Mesenchymal stem cell (in vitro differentiated cells and primary cell): ENCODE measurements around the gene MYO10.

ENCODE experiments used
- DNase-seq: peaks from one replicate; pipeline ENCODE4 v3.0.0-alpha.2; 2013
- H2AFZ ChIP-seq: one replicate; pipeline ENCODE4 v1.6.1; 2013; ENCODE audit warnings: low read depth, mild to moderate bottlenecking, control low read depth, inconsistent platforms, low read length, moderate library complexity
- H2AK5ac ChIP-seq: 2 replicates; pipeline ENCODE4 v1.6.1; 2013; ENCODE audit warnings: low read length, moderate library complexity, mild to moderate bottlenecking, inconsistent platforms; ENCODE audit not compliant: severe bottlenecking
- H2BK120ac ChIP-seq: one replicate; pipeline ENCODE4 v1.6.1; 2013; ENCODE audit warnings: low read depth, mild to moderate bottlenecking, inconsistent platforms, low read length, moderate library complexity
- H2BK12ac ChIP-seq, 2 experiments: one replicate each; pipeline ENCODE4 v1.6.1; 2013; ENCODE audit warnings: inconsistent platforms in 2 of 2, low read length in 2 of 2, mild to moderate bottlenecking in 2 of 2, moderate library complexity in 2 of 2, control low read depth in 1 of 2
- H2BK15ac ChIP-seq: one replicate; pipeline ENCODE4 v1.6.1; 2013; ENCODE audit warnings: mild to moderate bottlenecking, low read depth, inconsistent platforms; ENCODE audit not compliant: poor library complexity, severe bottlenecking
- H2BK5ac ChIP-seq: 2 replicates; pipeline ENCODE4 v1.6.1; 2013; ENCODE audit warnings: low read depth, mild to moderate bottlenecking, low read length, control low read depth, inconsistent platforms; ENCODE audit not compliant: poor library complexity, severe bottlenecking
- H3K14ac ChIP-seq, 2 experiments: one replicate each; pipeline ENCODE4 v1.6.1; 2013; ENCODE audit warnings: inconsistent platforms in 2 of 2, low read length in 2 of 2, control low read depth in 1 of 2, mild to moderate bottlenecking in 1 of 2, moderate library complexity in 1 of 2
- H3K18ac ChIP-seq, 2 experiments: one replicate each; pipeline ENCODE4 v1.6.1; 2013; ENCODE audit warnings: inconsistent platforms in 2 of 2, low read length in 2 of 2, control low read depth in 1 of 2, low read depth in 1 of 2, mild to moderate bottlenecking in 1 of 2
- H3K23ac ChIP-seq, 2 experiments: one replicate each; pipeline ENCODE4 v1.6.1; 2013; ENCODE audit warnings: inconsistent platforms in 2 of 2, low read length in 2 of 2, mild to moderate bottlenecking in 2 of 2, moderate library complexity in 2 of 2, control low read depth in 1 of 2
- H3K27ac ChIP-seq: 2 replicates; pipeline ENCODE4 v1.5.1; 2013; ENCODE audit warnings: mild to moderate bottlenecking, moderate library complexity, low read length, control low read depth, inconsistent platforms; ENCODE audit not compliant: poor library complexity, severe bottlenecking
- H3K27me3 ChIP-seq, 2 experiments: 2 replicates each; pipeline versions ENCODE4 v1.6.1 to v1.7.0; 2013; ENCODE audit warnings: low read length in 2 of 2, mild to moderate bottlenecking in 2 of 2, moderate library complexity in 2 of 2, control low read depth in 1 of 2, inconsistent platforms in 1 of 2; ENCODE audit not compliant: control insufficient read depth in 1 of 2, insufficient read depth in 1 of 2
- H3K36me3 ChIP-seq, 2 experiments: 2 replicates each; pipeline versions ENCODE4 v1.6.1 to v1.7.0; 2013; ENCODE audit warnings: low read length in 2 of 2, control low read depth in 1 of 2, inconsistent platforms in 1 of 2, low read depth in 1 of 2, mild to moderate bottlenecking in 1 of 2; ENCODE audit not compliant: insufficient read depth in 2 of 2, control insufficient read depth in 1 of 2
- H3K4ac ChIP-seq, 2 experiments: one replicate each; pipeline ENCODE4 v1.6.1; 2013; ENCODE audit warnings: inconsistent platforms in 2 of 2, low read length in 2 of 2, mild to moderate bottlenecking in 2 of 2, moderate library complexity in 2 of 2, control low read depth in 1 of 2, low read depth in 1 of 2
- H3K4me1 ChIP-seq: 2 replicates; pipeline ENCODE4 v1.6.1; 2013; ENCODE audit warnings: low read depth, low read length, control low read depth; ENCODE audit not compliant: control insufficient read depth, insufficient read depth
- H3K4me2 ChIP-seq: 2 replicates; pipeline ENCODE4 v1.6.1; 2013; ENCODE audit warnings: low read length, mild to moderate bottlenecking, inconsistent platforms; ENCODE audit not compliant: poor library complexity, severe bottlenecking
- H3K4me3 ChIP-seq, 2 experiments: 2 replicates each; pipeline versions ENCODE4 v1.5.1 to v1.7.0; 2013; ENCODE audit warnings: low read length in 2 of 2, mild to moderate bottlenecking in 2 of 2, control low read depth in 1 of 2, low read depth in 1 of 2; ENCODE audit not compliant: insufficient read depth in 1 of 2
- H3K79me1 ChIP-seq: replicated peaks from 2 replicates; pipeline ENCODE4 v1.6.1; 2013; ENCODE audit warnings: mild to moderate bottlenecking, control low read depth, low read length, inconsistent platforms; ENCODE audit not compliant: poor library complexity, severe bottlenecking
- H3K9ac ChIP-seq: 2 replicates; pipeline ENCODE4 v1.7.0; 2013; ENCODE audit warnings: mild to moderate bottlenecking, low read length, moderate library complexity
- H3K9me3 ChIP-seq: 2 replicates; pipeline ENCODE4 v1.7.0; 2013; ENCODE audit warnings: mild to moderate bottlenecking, low read length; ENCODE audit not compliant: control insufficient read depth
- H4K8ac ChIP-seq: one replicate; pipeline ENCODE4 v1.6.1; 2013; ENCODE audit warnings: inconsistent platforms, mild to moderate bottlenecking, low read length, moderate library complexity
- H4K91ac ChIP-seq: one replicate; pipeline ENCODE4 v1.6.1; 2013; ENCODE audit warnings: mild to moderate bottlenecking, low read length, inconsistent platforms
- WGBS: methylation state at CpG from one replicate; pipeline ENCODE4 v1.1.7; 2013; ENCODE audit warnings: mixed read lengths; 5-methylcytosine and 5-hydroxymethylcytosine counted together

The MYO10 gene

DNA sequence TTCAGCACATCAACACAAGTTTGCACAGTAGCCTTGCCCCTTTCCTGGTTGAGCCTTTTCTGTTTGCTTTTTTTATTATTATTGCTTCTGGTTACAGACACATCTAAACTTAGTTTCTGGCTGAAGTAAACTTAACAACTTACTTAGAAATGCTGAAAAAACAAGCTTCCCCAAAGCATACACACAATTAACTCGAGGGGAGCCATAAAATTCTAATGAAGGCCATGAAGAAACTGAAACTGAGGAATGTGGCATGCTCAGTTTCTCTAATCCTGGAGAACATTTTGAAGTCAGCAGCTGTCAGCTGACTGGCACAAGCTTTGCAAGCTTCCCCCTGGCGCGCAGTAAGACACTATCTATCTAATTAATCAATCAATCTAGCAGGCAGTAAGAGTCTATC, 3.7 kb downstream of the MYO10 start:
- no peak overlapping the region for H3K23ac ChIP-seq
- peaks cover 0 to 9% of the 10 kb centered on the region in 2 experiments for H3K27me3 ChIP-seq
- no peak overlapping the region for H2AK5ac ChIP-seq
- no peak overlapping the region for H3K18ac ChIP-seq
- peaks cover 8% of the 10 kb centered on the region for H3K4me1 ChIP-seq
- no peak overlapping the region for H2AFZ ChIP-seq
- no peaks in the 10 kb centered on the region for H3K36me3 ChIP-seq
- no peak overlapping the region for H2BK15ac ChIP-seq
- WGBS: 54% methylated on average over 3 of the region's 3 CpGs
- H3K14ac ChIP-seq: no peak overlapping the region
- peaks cover 9% of the 10 kb centered on the region for H3K79me1 ChIP-seq
- no peak overlapping the region for H3K9ac ChIP-seq
- no peak overlapping the region for H3K4me2 ChIP-seq
- no peak overlapping the region for H2BK120ac ChIP-seq
- DNase-seq: no peak
- no peak overlapping the region for H2BK5ac ChIP-seq
- no peak overlapping the region for H3K4ac ChIP-seq
- no peaks in the 10 kb centered on the region for H3K9me3 ChIP-seq
- H4K91ac ChIP-seq: no peak overlapping the region
- no peak overlapping the region for H2BK12ac ChIP-seq
- no peak overlapping the region for H3K4me3 ChIP-seq
- no peak overlapping the region for H3K27ac ChIP-seq
- H4K8ac ChIP-seq: no peak overlapping the region

DNA sequence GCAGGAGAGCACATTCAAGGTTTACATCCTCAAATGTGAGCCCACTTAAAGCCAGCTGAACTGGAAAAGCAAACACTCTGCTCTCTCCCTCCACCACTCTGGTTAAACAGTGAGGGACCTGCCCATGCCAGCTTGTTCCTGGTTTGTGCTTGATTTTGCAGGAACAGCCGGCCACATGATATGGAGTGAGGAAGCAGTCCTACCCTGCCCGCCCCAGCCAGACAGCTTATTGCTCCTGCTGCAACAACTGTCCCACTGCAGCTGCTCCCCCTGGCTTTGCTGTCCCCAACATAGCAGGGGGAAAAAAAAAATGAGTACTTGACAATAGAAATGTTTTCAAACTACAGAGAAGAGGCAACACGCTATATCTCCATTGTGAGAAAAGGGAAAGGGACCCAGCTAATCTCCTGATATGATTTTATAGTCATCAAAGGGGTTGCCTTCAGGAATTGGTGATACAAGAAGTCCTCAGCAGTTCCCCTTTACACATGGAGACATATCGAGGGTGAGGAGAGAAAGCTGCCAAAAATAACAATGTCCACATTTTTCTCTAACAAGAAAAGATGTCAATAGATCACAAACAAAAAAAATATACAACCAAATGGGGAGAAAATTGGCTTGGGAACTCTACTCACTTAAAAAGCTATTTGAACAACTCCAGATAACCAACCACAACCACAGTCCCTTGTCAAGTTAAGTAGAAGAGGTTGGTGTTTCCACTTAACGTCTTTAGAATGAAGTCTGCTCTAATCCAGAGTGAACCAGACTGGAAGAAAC, 4.6 kb downstream of the MYO10 start:
- Histone ChIP-seq H3K4me3 (no peak overlapping the region), H2AFZ (no peak overlapping the region), H2BK5ac (no peak overlapping the region), H3K9ac (no peak overlapping the region), H3K18ac (no peak overlapping the region), H4K8ac (peak overlapping the region; percentile 8), H3K79me1 (peaks cover 9% of the 10 kb centered on the region), H3K36me3 (no peaks in the 10 kb centered on the region), H3K23ac (peak overlapping the region in 1 of 2 experiments; percentile 83), H3K27me3 (no peaks in the 10 kb centered on the region), H2BK15ac (no peak overlapping the region), H3K27ac (no peak overlapping the region), H3K4ac (no peak overlapping the region), H3K4me2 (no peak overlapping the region), H4K91ac (peak overlapping the region; percentile 36), H3K14ac (peak overlapping the region in 1 of 2 experiments; percentile 93), H2AK5ac (peak overlapping the region; percentile 55), H2BK12ac (peak overlapping the region in 1 of 2 experiments; percentile 54), H3K9me3 (no peaks in the 10 kb centered on the region), H2BK120ac (no peak overlapping the region), H3K4me1 (peaks cover 6% of the 10 kb centered on the region)
- no peak for DNase-seq
- 79% methylated on average over 2 of the region's 5 CpGs for WGBS

DNA sequence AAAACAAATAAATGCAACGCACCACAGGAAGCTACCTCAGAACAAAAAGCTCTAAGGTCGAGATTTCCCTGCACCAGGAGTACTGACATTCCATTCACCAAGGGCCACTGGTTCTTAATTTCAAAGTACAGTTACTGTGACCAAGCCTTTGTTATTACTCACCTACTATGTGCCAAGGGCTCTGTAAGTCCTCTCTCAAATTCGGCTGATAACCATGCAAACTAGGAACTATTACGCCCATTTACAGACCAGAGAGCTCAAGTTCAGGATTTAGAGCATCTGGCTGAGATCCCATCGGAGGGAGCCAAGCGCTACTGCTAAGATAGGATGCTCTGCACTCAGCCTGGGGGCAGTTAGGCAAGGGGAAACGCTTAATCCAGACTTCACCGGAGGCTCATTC, 5.6 kb downstream of the MYO10 start:
- Histone ChIP-seq H3K14ac (no peak overlapping the region), H2AK5ac (peak overlapping the region; percentile 85), H2AFZ (no peak overlapping the region), H3K23ac (no peak overlapping the region), H4K8ac (no peak overlapping the region), H3K18ac (peak overlapping the region; percentile 28 to 49), H3K9ac (no peak overlapping the region), H4K91ac (no peak overlapping the region), H3K4me2 (no peak overlapping the region), H3K27me3 (no peaks in the 10 kb centered on the region), H3K36me3 (no peaks in the 10 kb centered on the region), H3K4me1 (peaks cover 6% of the 10 kb centered on the region), H3K9me3 (no peaks in the 10 kb centered on the region), H2BK120ac (no peak overlapping the region), H3K27ac (no peak overlapping the region), H3K4me3 (no peak overlapping the region), H2BK12ac (no peak overlapping the region), H3K4ac (peak overlapping the region in 1 of 2 experiments; percentile 6), H2BK5ac (no peak overlapping the region), H2BK15ac (no peak overlapping the region), H3K79me1 (peaks cover 9% of the 10 kb centered on the region)
- no peak for DNase-seq
- 64% methylated on average over 8 of the region's 8 CpGs for WGBS

DNA sequence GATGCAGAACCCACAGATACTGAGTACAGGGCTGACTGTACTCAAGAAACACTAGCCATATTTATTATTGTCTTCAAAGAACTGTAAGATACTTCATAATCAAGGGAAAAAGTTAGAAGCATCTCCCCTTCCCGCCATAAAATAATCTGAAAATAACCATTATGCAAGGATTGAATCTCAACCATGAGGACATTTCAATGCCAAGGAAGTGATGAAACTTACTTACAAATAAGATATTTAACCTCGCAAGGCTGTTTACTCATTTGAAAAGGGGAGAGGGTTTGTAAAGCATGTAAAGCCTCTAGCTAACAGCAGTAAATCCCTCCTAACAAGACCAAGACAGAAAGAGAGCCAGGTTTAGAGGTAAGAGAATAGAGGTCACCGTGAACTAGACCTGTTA, 6.3 kb downstream of the MYO10 start:
- Histone ChIP-seq H3K36me3 (no peaks in the 10 kb centered on the region), H2BK5ac (no peak overlapping the region), H2AK5ac (no peak overlapping the region), H2BK12ac (no peak overlapping the region), H3K4ac (no peak overlapping the region), H4K8ac (no peak overlapping the region), H3K79me1 (peaks cover 7% of the 10 kb centered on the region), H3K4me3 (no peak overlapping the region), H2AFZ (no peak overlapping the region), H2BK120ac (no peak overlapping the region), H3K27me3 (no peaks in the 10 kb centered on the region), H3K23ac (no peak overlapping the region), H3K9me3 (no peaks in the 10 kb centered on the region), H4K91ac (no peak overlapping the region), H3K4me2 (no peak overlapping the region), H2BK15ac (no peak overlapping the region), H3K9ac (no peak overlapping the region), H3K27ac (no peak overlapping the region), H3K18ac (no peak overlapping the region), H3K14ac (no peak overlapping the region), H3K4me1 (peaks cover 6% of the 10 kb centered on the region)
- 93% methylated on average over 1 of the region's 3 CpGs for WGBS
- no peak for DNase-seq
